Activated T-helper 9 cell treated with anti-CD3 and anti-CD28 coated beads, Interleukin-2, amount 50 U/mL, for 16 hours (primary cell): ENCODE measurements around the gene VAPA.

Experiments
- DNase-seq: peaks from one replicate; pipeline ENCODE4 v3.0.0-alpha.2; 2020; ENCODE audit warnings: low read depth

Gene VAPA

DNA sequence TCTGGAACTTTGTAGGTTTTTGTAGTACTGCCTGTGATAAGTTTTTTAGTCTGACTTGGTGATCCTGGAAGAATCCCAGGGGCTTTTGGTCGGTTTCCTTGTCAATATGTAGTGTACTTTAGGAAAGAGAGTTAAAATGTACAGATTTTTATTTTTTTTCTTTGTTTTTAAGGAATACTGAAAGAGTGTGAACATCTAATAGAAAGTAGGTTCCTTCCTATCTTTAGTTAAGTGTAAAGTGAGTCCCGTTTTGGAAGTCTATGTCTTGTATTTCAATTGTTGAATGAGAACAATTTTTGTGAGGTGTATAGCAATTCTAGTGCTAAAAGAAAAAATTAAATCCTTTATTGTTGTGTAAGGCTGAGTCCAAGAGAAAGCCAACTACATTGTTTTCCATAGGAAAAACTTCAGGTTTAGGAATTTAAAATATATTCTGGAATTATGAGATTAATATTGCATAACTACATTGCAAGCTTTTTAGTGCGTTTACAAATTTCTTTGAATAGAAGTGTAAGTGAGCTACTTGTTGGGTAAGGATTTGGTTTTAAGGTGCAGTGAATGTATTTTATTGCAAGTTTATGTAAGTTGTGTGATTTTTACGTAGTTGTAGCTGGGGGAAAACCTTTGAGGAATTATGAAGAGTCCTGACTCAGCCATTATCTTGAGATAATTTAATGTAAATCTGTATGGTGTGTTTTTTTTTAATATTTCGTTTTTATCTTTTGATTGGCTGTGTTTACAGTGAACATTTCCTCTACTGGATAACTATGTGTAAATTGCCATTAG lies 1.7 kb downstream of the VAPA start:
- no peak for DNase-seq

DNA sequence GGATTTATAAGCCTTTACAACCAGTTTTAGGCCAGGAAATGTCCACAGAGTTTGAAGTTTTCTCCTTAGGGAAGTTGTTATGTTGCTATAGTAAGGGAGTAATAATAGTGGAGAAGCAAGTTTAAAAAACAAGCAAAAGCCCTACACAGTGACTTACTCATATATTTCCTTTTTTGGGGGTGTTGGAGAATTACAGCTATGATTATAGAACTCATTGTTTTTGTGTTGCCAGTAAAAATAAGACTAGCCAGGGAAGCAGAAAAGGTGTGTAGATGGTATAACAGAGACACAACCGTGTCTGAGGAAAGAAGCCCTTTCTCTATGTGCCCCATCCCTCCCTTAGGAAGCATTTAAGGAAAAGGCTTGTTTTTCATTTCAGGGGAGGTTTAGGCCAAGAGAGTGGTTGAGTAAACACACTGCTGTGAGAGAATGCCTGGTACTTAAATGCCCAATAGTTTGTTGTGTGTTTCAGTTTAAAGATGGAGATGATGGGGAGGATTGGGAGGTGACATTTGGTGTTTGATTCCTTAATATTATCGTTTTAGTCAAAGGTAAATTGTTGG lies 2.3 kb downstream of the VAPA start:
- DNase-seq, result no peak

DNA sequence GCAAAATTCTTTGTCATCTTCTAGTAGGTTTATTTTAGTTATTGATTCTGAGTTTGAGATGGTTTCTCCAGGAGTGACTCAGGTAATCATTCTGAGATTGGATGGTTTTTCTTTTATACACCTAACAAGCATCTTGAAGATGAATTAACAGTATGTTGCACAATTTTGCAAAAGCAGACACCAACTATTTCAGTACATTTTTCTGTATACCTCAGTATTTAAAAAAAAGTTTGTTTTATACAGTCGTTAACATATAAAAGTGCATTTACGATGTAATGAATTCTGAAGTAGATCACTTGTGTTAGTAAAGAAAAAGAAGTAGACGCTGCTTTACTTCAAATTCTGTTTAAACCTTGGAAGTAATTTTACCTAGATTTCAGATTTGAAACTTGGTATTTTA lies 3.0 kb downstream of the VAPA start:
- no peak for DNase-seq

DNA sequence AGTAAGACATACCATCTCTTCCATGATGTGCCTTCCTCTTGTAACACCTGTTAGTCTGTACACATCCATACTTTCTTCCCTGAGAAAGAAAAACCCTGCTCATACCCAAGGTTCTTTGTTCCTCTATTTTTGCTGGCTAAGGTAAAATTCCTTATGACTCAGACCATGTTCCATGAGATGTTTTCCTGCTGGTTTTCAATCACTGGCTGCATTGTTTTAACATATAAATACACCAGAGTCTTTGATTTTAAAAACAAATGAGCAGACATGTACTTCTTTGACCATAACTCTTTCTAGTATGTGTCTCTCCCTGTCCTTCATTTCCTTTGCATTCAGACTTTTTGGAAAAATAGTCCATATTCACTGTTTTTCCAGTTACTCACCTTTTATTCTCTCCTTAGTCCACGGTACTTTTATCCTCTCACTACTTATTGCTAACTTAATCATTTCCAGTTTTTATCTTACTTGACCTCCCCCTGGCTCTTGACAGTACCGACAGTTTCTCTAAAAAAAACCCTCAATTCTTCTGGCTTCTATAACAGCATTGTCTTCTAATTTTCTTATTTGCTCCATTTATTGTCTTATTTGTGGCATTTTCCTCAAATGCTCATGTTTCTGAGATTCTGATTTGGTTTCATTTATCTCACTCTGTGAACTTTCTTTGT lies 4.3 kb downstream of the VAPA start:
- DNase-seq, result no peak

DNA sequence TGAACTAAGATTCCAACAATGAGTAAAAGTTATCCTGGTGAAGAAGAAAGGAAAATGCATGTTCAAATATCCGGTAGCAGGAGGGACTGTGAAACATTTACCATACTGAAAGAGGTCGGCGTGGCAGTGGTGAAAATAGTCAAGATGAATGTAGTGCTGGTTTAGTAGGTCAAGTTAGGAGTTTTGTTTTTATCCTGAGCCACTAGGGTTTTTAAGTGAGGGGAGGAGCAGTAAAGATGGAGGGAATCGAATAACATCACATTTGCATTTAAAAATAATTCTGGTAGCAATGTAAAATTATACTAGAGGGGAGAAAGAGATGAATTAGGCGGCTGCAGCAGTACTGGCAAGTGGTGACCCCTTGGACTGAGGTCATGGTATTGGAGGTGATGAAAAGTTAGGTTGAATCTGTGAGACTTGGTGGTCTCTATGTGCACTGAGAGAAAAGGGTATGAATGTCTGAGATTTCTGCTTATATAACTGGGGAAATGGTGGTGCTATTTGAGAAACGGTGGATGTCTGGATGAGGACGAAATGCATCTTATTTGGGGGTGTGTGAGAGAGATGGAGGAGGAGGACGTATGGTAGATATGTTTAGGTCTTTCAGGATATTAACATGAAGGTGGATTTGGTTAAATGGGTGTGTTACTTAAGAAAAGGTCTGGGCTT lies 5.9 kb downstream of the VAPA start:
- DNase-seq, result no peak

DNA sequence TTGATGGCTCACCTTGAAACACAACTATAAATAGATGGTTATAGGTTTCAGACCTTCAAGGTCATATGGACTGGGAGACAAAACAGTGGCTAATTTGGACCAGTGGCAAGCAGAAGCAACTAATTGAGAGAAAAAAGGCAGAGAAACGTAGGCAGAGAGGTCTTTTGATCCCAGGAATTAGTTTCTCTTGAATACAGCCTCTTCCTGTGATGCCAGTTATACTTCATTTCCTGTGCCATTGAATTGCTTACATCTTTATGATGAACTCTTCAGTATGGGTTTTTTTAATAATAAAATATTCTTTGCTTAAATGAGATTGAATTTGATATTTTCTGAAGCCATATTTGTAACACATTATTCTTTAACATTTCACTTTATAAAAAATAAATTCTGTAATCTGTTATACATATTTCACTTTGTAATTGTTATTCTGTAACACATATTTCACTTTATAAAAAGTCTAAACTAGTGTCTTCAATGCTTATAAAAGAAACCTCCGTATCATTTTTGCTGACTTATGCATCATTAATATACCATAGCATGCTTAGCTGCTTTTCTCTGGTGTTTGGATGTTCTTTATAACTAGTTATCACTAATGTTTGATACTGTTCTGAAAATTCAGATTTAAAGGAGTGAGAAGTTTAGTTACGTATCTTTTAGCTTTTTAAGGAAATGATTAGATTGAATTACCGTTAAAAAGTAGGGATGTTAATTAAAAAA lies 8.9 kb downstream of the VAPA start:
- no peak for DNase-seq

DNA sequence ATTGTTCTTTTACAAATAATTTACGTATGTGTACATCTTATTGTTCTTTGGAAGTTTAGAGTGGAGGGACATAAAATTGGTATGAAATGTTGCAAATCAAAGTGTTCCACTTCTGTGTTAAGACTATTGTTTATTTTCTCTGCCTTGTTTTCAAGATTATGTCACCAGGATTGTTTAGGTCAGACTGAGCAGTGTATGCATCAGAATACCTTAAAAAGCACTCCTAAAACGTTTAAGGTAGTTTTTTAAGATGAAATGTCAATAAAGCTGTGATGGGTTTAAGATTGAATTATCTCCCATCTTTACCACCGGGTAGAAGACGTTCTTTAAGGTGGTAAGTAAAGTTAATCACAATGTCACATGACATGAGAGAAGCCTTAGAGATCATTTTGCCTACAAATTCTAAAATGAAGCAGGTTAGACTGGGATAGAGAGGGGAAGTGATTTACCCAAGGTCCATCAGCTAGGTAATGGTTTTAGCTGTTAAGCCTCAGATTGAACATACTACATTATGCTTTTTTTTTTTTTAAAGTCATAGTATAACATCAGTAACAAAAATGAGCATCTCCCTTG lies 10.6 kb downstream of the VAPA start:
- DNase-seq, result no peak

DNA sequence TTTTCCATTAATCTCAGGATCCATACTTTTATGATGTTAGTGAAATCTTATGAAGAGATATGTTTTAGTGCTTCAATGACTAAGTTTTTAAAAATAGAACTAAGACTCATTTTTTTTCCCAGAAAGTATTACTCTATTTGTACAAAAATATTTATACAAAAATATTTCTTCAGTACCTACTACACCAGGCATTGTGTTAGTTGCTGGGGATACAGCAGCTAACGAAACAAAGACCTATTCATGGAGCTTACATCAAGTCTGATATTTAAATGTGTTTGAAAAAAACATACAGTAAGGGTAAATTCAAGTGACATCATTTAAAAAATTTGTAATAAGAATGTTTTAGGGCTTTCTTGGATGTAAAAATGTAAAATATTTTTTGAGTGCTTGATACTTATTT lies 11.6 kb downstream of the VAPA start:
- no peak for DNase-seq

DNA sequence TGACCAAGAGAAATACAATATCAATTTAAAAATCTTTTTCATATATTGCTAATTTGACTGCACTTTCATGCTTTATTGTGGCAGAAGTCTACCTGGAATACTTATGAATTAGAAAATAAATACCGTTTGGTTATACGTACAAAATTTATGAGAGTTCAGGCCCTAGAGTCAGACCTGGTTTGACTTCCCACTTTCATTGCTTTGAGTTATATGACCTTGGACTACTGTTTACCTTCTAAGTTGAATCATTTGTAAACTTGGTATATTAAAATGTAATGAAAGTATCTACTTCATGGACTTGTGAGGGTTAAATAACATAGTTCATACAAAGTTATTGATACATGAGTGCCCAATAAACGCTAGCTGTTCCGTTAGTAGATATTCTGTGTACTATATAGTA lies 12.0 kb downstream of the VAPA start:
- no peak for DNase-seq

DNA sequence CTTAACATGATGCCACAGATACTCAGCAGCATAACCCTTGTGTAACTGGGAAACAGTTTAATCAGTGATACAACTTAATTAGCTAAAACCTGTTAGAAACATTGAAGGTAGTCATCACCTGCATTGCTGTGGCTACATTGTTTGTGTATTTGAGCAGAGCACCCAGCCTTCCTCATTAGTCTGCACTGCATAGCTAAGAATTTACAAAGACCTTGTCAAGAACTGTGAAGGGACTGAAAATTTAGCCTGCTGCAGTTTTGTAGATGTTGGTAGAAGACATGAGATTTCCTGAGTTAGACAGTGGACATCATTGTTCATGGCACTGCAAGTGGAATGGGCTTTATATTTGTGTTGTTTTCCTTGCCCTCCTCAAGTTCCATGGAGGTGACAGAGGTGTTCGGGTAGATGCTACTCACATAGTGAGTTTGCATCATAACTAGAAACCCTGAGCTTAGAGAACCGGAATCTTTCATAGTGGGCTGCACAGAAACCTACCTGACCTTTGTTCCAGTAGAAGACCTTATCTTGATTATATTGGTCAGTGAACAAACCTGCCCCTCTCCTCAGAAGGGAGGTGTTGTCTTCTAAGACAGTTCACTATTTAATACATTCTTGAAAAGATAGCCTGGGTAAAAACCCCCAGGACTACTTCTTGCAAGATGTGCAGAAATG lies 12.5 kb downstream of the VAPA start:
- no peak for DNase-seq

DNA sequence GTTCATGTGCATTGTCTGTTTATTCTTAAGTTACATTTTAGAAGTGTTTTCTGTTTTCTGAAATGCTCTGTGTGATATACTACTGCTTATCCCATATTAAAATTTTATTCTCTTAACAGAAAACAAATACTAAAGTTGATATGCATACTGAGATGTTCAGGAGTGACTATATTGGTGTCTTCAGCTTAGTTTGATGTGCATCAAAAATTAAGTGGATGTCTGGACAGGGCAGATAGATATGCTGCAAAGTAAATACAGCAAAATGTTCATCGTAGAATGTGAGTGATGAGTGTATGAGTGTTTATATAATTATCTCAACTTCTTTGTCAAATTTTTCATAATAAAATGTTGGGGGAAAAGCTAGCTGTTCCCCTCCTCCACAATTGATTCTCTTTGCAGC lies 13.2 kb downstream of the VAPA start:
- DNase-seq, result no peak

DNA sequence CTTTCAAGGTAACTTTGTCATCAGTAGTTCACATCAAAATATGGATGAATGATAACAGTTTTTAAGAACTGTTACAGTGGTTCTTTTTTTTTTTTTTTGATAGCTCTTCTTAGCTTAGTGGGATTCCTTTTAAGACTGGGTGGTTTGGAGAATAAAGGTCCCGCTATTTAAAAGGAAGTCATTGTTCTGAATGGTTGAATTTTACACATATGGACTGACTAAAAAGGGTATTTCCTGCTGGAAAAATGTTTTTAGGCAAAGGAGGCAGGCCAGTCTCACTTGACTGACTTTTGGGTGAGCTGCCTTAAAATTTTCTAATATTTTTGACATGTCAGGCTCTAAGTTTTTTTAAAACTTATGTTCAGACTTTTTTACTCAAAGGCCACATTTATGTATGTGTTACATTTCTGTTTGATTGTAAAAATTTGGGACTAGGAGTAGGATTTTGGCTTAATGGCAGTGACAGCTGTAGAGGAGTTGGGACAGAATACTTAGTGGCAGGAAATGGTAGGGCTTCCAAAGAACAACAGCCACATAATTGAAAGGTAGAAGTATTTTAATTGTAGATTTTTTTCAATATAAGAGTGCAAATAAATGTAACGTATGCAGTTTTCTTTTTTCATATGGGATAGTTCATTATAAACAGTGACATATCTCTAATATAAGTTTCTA lies 13.7 kb downstream of the VAPA start:
- DNase-seq, result no peak

DNA sequence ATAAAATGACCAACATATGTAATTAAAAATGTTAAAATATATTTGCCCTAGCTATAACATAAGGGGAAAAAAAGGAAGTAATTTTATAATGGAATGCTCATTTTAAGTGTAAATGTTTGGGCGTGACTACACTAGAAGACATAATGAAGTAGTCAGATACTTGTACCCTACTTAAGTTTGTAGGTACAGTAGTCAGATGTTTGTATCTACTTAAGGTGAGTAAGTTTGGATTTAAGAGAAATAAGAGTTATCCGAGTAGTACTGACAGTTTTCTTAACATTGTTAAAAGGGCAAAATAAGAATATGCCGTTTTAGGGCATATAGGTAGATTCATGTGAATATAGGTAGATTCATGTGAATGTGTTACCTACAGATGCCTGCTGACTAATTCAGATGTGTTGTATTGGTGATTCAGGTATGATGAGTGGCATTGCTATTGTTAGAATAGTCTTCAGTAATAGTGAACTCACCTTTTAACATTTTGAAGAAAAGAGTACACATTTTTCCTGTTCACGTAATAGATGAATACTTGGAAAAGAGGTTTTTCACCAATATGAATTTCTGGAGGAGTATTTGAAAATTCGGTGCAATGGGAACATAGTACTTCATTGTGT lies 14.9 kb downstream of the VAPA start:
- no peak for DNase-seq

DNA sequence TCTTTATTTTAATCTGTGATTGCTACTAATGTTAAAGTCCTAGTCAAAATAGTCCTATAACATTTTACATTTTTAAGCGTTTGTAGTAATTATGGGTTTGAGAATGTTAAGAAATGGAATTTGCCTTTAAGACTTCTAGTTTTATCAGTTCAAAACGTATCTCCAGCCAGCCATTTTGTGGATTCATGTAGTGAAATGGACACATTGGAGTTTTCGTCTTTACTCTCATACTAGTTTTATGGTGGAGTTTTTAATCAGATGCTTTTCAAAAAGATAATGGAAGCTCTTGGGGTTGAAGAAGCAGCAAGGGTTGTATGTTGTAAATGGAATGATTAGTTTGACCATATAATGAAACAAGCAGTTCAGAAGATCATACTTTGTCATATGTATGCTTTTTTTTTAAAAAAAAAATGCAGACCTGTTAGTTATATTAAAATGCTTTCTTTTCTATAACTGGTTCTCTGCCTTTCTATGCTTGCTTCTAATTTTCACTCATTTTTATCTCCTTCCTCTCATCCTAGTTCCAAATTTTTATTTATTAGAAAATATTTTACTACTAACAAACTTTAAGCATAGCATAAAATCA lies 16.6 kb downstream of the VAPA start:
- no peak for DNase-seq

DNA sequence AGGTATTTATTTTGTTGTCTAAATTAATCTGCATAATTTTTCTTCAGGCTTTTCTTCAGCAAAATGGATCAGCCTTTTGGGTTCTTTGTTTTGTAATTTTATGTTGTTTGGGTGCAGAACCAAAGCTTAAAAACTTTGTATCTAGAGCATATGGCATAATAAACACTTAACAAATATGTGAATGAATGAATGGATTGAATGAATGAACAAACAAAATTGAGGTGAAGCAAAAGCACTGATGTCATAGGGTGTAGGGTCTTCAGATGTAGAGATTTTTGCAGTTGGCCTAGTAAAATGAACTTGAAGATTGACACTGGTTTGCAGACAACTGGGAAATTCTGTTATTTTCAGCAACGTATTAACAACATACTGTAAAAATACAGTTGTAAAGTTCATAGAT lies 17.3 kb downstream of the VAPA start:
- no peak for DNase-seq

DNA sequence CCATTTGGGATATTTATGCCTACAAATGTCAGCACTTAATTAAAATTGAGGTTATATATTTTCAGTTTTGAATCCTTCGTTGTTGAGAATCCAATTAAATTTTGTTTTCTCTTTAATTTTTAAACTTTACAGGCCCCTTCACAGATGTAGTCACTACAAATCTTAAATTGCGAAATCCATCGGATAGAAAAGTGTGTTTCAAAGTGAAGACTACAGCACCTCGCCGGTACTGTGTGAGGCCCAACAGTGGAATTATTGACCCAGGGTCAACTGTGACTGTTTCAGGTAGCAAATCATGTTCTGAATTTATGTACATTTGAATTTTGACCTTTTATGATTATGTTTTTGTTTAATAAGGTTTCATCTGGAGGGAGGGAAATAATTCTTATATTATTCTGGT lies 17.9 kb downstream of the VAPA start:
- DNase-seq, result no peak

DNA sequence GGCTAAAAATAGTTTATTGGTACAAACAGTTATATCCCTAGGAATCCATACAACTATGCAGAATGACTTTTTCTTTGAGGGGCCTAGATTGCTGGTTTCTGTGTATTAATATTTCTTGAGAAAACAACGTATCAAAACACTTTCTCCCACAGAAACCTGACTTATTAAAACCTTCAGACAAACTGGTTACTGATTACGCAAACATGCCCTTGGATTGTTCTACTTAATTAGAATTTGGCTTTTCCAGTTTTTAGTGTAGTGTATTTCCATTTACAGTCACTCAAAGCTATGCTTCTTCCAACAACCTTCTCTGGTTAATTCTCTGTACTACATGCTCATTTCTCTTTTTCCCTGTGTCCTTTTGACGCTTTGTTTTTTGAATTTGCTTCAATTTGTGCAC lies 20.0 kb downstream of the VAPA start:
- no peak for DNase-seq

DNA sequence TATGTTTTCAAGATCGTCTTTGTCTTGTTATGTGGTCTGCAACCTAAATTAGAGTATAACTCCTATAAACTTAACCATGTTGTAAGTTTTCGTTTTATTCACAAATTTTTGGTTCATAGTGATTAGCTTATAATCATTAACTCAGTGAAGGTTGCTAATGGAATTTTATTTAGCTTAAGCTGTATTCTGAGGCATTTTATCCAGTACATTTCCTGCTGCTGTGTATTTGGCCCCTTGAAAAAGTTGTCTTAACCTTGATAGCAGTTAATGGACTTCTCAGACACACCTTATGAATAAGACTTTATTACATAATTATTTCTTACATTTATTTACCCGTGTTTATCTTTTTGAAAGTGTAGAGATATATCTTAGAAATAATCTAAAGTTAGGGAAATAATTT lies 20.5 kb downstream of the VAPA start:
- no peak for DNase-seq

DNA sequence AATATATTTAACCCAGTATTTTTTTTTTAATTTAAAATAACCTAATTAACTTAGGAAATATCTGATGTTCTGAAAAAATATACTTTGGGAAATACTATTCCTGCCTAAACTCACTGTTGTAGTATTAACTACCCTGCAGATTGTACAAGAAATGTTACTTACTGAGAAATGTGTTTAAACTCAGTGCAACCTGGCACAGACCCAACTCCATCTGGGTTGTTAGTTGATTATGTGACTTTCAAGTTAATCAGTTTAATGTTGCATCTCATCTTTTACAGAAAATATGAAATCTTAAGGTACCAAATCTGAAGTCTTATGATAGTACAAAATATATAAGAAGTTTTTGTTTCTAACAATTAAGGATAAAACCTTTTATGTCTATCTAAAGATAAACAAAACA lies 27.3 kb downstream of the VAPA start:
- DNase-seq, result no peak

DNA sequence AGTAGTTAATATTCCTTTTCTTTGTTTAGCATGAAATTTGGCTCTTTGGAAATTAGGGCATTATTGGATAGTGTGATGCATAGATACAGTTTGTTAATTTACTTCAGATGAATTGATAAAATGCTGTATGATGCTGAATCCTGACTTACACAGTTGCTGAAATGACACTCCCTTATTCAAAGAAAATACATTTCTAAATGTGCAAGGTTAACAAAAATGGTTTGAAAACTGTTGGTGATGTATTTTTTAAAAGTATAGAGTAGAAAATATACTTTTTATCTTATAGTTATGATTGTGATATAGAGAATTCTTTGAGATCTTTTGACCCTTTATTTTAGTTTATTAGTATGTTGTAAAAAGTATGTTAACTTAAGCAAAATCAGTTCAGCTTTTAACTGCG lies 27.8 kb downstream of the VAPA start:
- DNase-seq, result no peak
